Spleen (tissue), 7 donors: ENCODE measurements around the gene CPED1.

Experiments
- CTCF ChIP-seq, 11 experiments: fragments of 200-600 bp in 7 of 11; fragments of 450-650 bp in 4 of 11; sonication (generic) in 4 of 11; IDR thresholded peaks in 8 of 11; conservative IDR thresholded peaks in 3 of 11; 1 replicate in 7 of 11; 2 replicates in 4 of 11; pipeline versions ENCODE4 v1.4.0 to v1.8.0; 2016 to 2021; ENCODE audit warnings: antibody characterized with exemption in 11 of 11, inconsistent platforms in 4 of 11, mild to moderate bottlenecking in 1 of 11
- POLR2A ChIP-seq, 3 donors: fragments of 450-650 bp; IDR thresholded peaks; one replicate each; pipeline ENCODE4 v1.5.1; 2017; ENCODE audit warnings: antibody characterized with exemption in 3 of 3, mild to moderate bottlenecking in 1 of 3
- POLR2AphosphoS5 ChIP-seq, 3 donors: sonication (generic); formaldehyde crosslinking; IDR thresholded peaks; one replicate each; pipeline ENCODE4 v1.5.1; 2017; ENCODE audit warnings: antibody characterized with exemption in 3 of 3
- donor health status: DM: no; HTN: no; CAD: no; lungs with moderate emphysema.
- donor health status: DM: no; HTN: no; CAD: no.
- donor health status: DM: no; HTN: no; CAD: no.

GRCh38 chr7:120991581-120991980 is 3.1 kb downstream of the CPED1 start:
- TF ChIP-seq CTCF (IDR thresholded peaks at IDR 0.05 in 8 of 11, conservative IDR thresholded peaks at IDR 0.05 in 3 of 11) (no peak), POLR2A (IDR thresholded peaks at IDR 0.05) (no peak), POLR2AphosphoS5 (IDR thresholded peaks at IDR 0.05) (no peak)
